Nucleus accumbens (tissue), 56 donors: ENCODE results near the gene RSRC1.
"Not testable (repeated sequence)": the region's sequence is repeated elsewhere in the genome, so short reads cannot be mapped to it uniquely, and the experiment has no call there.

Experiments used
- DNase-seq, 56 donors: peaks; one replicate each; lab custom pipeline; 2025; lab: John Stamatoyannopoulos, UW

Gene RSRC1, protein sequence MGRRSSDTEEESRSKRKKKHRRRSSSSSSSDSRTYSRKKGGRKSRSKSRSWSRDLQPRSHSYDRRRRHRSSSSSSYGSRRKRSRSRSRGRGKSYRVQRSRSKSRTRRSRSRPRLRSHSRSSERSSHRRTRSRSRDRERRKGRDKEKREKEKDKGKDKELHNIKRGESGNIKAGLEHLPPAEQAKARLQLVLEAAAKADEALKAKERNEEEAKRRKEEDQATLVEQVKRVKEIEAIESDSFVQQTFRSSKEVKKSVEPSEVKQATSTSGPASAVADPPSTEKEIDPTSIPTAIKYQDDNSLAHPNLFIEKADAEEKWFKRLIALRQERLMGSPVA

DNA sequence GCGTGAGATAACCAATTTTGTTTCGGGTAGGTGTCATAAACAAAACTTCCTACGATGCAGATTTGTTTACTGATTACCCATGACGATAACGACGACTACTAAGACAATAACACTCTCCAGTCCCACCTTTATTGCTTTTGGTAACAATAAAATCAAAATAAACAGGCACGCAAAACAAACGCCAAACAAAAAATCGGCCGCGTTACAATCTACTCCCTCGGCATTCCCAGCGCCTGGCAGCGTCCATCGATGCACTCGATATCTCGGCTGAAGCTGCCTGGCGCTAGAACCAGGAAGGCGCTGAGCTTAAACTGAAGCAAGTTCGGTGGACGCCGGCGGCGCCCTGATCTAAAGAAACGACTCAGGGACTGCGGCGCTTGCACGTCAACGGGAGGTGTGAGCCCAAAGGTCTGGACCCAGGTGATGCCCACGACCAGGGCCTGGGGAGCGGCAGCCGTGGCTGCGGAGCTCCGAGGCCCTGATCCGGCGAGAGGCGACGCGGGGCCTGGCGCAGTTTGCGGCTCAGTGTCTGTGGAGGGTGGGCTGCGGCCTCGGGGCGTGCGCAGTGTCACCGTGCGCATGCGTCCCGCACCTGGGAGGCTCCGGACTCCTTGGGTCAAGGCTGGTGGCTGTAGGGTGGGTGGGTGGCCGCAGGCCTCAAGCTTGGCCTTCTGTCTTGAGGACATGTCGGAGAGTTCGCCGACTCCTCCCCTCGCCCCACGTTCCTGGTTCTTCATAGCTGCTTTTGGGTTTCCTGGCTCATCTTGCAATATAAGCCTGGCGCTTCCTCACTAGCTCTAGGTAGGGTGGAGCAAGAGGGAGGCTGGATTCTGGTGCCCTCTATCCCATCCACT is at the start of gene RSRC1:
Gene RSRC1 (plus strand): TSS at position 286 of the 854 bp plus-strand sequence. CDS start 12,016 bp downstream, outside the sequence.
- peak; percentile 9 to 88 (median 78) for DNase-seq

GRCh38 chr3:158065574-158065973 is 44.3 kb upstream of the RSRC1 start:
- DNase-seq: not testable (repeated sequence)

GRCh38 chr3:158072790-158073189 is 37.1 kb upstream of the RSRC1 start:
- no peak for DNase-seq

DNA sequence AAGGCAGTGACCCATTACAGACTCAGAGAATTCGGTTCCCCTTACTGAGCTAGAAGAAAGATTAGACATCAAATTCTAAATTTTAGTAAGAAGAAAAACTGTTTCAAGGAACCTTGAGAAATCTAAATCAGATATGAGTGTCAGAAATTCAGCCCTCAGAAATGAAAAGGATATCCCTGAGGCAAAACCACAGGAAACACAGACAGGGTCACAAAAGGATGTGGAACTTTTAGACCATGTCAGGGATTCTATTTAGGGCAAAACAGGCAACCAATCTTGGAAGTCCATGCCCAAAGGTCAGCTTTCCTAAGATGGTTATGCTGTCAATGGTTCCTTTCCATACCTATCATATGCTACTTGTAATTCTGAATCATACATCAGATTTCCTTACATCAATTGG is 35.3 kb upstream of the RSRC1 start:
- DNase-seq: no peak

GRCh38 chr3:158079599-158079998 is 30.3 kb upstream of the RSRC1 start:
- no peak for DNase-seq

DNA sequence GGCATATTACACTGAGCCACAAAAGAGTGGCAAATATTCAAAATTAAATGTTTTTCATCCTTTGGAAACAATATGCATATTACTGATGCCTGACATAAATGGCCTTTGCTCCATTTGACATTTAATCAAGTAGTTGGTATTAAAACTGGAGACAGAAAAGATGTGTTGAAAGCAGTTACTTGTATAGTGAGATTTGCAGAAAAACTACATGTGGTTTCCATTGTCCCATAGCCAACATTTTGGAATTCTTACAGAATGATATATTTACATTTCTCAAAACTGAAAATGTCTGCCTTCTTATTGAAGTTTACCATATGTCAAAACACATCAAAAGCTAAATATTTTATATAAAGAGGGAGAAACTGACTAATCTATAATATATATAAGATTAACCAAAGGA is 25.2 kb upstream of the RSRC1 start:
- DNase-seq: no peak

DNA sequence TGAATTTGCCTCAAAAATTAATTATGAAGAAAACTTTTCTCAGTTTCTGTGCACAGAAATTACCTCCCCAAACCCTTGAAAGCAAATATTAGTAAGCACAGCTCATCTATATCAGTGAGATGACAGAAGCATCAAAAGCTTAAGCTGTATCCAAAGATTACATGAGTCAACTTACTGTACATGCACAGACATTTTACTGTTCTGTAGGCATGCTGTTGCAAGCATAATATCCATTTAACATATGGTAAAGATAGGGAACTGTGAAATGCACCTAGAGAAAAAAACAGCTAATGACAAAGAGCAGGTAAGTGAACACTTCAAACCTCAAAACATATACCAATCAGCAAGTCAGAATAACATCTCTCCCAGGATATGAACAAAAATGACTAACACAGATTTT is 24.5 kb upstream of the RSRC1 start:
- no peak for DNase-seq

DNA sequence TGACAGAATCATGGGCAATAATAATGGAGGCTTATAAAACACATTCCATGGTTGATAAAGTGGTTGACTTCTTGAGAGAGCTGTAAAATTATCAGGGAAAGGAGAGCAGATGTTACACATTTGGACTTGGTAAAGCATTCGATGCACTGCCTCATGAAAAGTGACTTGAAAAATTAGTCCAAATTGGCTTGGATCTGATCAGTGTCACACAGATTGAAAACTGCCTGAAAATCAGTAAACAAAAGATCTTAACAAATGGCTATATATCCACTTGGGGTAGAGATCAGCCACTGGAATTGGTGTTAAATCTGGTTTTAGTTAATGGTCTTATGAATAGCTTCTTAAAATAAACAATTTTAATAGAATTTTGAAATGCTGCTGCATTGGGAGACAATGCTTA is 24.0 kb upstream of the RSRC1 start:
- no peak for DNase-seq

DNA sequence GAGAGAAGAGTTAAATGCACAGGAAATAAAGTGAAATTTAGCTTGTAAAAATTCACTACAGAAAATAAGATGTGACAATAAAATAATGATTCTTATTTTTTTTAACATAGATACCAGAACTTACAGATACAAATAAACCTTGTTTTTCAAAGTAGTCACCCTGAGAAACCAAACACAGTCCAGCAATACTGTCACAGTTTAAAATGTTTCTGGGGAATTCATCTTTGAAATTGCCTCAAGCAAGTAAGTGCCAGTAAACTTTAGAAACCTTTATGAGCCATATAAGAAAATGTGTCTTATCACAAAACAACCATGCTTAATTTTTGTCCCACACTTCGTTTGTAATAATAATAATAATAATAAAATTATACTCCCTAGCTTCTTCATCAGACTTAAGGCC is 23.5 kb upstream of the RSRC1 start:
- no peak for DNase-seq

- DNase-seq: no peak
Observed at GRCh38 chr3:158086776-158087175, 23.1 kb upstream of the RSRC1 start.

DNA sequence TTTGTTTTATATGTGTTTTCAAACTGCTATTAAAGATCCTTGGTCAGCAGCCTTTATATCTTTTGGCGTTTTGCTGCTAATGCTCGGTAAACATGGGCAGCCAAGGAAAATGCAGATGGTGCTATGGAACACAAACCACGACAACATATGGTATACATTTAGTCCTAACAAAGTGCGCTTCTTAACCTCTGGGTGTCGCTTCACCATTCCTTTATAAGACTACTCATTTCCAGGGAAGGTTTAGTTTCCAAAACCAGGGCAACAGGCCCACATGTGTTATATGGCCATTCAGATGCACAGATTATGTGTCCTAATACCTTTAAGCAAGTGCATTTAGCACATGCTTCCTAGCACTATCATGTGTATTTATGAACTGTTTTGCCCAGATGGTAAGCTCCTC is 18.4 kb upstream of the RSRC1 start:
- no peak for DNase-seq

- no peak for DNase-seq
Observed at GRCh38 chr3:158093526-158093925, 16.4 kb upstream of the RSRC1 start.

DNA sequence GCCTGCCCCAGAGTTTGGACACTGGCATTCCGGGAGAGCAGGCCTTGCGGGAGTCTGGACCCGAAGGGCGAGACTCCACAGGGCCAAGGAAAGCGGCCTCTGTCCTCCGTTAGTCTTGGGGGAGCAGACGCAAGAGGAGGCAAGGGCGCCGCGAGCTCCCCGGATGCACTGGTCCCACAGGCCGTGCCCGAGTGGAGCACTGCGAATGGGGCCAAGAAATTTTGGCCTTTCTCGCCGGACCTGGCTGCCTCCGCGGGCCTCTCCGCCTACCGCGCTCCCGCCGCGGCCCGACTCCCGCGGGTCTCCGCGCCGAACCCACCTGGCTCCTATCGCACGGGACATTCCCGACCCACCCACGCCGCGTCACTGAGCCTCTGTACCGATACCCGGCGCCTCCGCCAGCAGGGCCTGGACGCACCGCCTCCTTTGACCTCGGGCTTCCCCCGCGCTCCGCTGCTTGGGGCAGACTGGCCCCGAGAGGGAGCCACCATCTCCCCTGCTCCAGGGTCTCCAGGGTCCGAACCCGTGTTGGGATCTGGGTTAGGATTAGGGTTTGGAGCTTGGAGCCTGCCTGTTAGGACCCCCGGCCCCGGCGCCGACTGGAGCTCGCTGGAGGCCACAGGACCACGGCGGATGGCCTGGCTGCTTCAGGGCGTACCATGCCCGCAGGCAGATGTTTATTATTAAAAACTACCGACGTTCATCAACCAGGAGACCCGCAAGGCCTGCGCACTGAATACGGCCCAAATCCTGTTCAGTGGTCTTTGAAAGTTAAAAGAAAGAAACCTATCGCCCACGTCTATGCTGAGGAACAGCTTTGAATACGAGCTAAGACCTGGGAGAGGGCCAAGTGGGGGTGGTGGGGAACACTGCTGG is 15.4 kb upstream of the RSRC1 start:
- no peak for DNase-seq

DNA sequence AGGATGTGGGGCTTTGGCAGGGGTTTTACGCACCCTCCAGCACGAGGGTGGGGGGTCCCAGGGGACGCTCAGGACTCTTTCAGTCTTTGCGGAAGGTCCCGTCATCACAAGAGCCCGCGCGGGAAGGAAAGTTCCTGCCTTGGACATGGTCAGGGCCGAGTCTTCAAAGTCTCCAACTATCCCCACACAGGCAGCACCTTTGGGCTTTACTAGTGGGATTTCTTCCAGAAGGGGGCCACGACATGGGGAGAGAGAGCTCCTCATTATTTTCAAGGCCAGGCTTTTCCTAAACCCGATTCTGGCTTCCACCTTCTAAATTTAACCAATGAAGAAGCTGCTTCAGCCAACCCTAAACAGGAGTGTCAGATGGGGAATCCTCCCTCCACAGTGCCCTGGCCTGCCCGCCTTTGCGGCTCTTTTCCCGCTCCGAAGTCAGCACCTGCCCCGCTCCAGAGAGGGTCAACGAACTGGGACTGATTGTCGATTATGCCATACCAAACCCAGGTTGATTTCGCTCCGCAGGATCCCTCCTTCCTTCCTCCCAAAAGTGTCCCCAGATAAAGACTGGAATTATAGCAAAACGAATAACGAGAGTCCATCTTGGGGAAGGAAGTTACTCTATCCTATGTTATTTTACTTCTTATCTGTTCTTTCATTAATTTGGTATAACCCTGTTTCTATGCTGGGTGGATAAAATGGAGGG is 14.6 kb upstream of the RSRC1 start:
- no peak for DNase-seq

DNA sequence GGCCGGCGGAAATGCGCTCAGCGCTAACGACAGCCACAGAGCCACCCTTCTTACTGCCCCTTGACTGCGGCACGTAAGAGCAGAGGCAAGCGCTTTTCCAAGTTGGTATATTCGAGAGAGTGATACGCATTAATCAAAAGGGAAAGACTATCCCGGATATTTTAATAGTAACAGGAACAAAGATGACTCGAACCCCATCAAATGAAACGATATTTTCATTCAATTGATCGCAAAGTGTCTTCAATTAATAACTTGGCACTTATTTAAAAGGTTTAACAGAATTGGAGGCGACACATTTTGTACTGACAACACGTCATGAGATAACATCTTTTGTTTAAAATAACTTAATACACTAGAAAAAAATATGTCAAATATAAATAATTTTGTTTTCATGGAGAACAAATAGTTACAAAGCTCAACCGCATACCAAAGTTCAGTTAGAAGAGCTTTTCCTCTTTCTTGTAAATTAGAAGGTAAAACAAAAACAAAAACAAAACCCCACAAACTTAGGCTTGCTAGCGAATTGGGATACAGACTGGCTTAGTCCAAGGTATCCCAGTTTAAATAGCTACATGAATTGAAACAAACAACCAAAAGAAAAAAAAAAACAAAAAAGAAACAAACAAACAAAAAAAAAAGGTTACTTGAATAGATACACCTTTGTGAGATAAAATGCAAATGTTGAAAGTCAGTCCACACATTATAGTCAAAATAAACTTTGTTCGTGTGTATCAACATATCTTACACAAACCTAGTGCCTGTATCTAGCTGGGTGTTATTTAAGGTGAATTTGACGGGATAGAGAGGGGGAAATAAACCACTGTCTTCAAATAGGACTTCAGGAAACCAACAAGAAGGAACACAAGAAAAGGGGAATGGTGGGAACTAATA is 13.8 kb upstream of the RSRC1 start:
- DNase-seq: no peak

DNA sequence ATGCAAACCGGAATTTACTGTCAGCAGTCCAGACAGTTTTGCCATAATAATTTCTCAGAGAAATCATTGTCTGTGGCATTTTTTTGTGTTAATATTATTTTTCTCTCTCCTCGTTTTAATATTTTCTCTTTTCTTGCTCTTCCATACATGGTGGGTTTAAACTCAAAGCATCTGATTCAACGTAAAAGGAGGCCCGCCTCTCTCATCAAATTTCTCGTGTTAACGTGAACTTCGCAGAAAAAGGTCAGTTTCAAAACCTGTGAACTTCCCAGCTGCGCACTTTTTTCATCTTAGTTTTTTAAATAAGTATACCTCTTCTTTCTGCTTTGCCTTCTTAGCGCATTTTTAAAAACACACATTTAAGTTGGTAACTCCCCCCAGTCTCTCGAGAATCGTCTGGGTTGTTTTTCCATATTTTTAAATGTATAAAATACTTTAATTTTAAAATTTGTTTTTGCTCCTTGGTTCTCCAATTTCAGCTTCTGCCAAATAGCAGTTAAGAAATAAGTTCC is 12.8 kb upstream of the RSRC1 start:
- DNase-seq: no peak

GRCh38 chr3:158097593-158098308 is 12.1 kb upstream of the RSRC1 start:
- DNase-seq: no peak

GRCh38 chr3:158098309-158098639 is 11.6 kb upstream of the RSRC1 start:
- no peak for DNase-seq
